ENCODE measurements around the gene THRA. TPM values are rescaled to one million over a fixed set of nuclear protein-coding genes. Genes with fewer than 3 reads are reported as not detected.

Gene THRA
- polyA plus RNA-seq, 1 donor from 2014 or later = 4.6 TPM

DNA sequence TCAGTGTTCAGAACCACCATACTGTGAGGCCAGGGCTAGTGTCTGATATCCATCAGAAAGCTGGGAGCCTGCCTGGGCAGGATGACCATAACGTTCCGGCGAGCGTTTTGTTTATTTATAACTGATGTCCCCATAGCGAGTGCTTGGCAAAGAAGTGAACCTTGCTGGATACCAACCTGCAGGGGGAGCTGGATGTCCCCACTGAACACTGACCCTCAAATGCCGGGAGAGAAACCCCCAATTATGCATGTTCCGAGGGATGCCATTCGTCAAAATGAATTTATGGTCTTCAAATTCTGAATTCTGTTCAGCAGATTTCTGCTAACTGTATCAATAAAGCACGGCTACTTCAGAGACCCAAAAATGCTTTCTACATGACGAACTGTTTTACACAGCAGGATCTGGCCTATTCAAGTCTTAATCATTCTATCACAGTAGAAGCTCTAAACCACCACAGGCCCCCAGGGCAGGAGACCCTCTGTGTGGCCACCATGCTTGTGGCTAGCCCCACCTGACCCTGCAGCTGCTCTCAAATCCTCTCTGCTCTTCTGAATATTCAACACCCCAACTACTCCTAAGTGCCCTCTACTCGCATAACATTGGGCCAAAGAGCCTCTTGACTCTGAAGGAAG is 23.8 kb upstream of the THRA start:
- Mint-ChIP-seq H3K4me3 (no peak overlapping the region), H3K27me3 (no peaks in the 10 kb centered on the region), H3K27ac (no peak overlapping the region), H3K9me3 (no peaks in the 10 kb centered on the region), H3K4me1 (peaks cover 0 to 5% (median 4%) of the 10 kb centered on the region in 3 donors), H3K36me3 (no peaks in the 10 kb centered on the region)

DNA sequence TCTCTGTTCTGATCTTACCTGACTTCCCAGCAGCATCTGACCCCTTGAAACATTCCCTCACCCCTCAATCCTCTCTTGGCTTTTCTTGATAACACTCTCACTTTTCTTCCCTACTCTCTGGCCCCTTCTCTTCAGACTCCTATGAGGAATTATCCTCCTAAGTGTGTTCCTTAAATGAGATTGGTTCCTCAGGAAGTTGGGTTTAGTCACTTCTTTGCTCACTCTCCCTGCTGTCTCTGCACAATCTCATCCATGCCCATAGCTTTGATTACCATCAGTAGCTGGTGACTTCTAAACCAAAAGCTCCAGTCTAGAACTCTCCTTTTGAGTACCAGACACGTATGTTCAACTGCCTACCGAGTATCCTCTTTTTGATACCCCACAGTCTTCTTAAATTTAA is 21.6 kb upstream of the THRA start:
- no peaks in the 10 kb centered on the region for H3K9me3 Mint-ChIP-seq
- peaks cover 0 to 5% (median 4%) of the 10 kb centered on the region in 3 donors for H3K4me1 Mint-ChIP-seq
- no peak overlapping the region for H3K4me3 Mint-ChIP-seq
- no peaks in the 10 kb centered on the region for H3K36me3 Mint-ChIP-seq
- no peak overlapping the region for H3K27ac Mint-ChIP-seq
- no peaks in the 10 kb centered on the region for H3K27me3 Mint-ChIP-seq

DNA sequence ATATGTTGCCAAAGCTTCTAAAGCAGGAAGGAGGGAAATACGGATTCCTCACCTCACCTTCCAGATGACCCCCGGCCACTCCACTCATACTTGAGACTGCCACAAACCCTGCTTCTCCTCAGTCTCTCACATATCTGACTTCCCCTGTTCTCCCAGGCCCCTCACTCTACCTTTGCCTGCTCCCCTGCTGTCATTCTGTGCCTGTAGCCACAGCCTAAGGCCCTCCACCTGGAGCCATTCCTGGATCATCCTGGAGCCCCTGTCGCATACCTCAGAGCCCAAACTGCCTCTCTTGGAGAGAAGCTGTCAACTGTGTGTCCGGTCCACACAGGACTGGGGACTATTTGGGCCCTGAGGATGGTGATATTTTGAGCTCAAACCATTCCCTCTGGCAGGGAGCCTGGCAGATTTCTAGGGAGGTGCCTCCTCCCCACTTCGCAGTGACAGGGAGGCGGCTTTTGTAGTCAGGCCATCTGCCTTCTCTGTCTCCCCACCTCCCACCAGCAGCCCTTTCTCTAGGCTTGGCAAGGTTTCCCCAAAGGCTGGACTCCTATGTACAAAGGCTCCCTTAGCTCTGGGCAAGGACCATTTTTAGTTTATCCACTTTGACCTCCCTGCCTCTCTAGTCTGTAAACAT is 6.3 kb upstream of the THRA start:
- Mint-ChIP-seq H3K27ac (peak overlapping the region in 1 of 3 donors; percentile 31), H3K27me3 (no peaks in the 10 kb centered on the region), H3K9me3 (no peaks in the 10 kb centered on the region), H3K4me3 (peak overlapping the region in 2 of 4 donors; percentile 16 to 41), H3K36me3 (no peaks in the 10 kb centered on the region), H3K4me1 (peaks cover 5 to 11% (median 7%) of the 10 kb centered on the region in 3 donors)

DNA sequence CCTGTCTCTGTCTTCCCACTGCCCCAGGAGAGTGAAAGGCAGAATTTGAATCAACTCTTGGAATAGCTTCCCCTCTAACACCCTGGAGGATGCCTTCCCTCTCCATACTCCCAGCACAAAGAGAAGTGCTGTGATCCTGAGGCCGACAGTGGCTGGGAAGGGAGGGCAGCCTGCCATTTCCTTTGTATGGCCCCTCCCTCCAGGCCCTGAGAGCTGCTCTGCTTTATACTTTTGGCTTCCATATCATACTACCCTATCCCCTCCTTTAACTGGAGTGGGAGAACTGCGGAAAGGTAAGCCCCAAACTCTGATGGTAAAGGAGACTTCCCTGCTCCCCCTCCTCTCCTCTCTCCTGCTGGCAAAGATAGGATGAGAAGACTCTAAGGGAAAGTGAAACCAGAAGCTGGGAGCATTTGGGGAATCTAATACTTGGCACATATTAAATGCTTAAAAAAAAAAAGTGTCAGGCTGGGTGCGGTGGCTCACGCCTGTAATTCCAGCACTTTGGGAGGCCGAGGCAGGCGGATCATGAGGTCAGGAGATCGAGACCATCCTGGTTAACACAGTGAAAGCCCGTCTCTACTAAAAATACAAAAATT is 4.5 kb upstream of the THRA start:
- no peaks in the 10 kb centered on the region for H3K36me3 Mint-ChIP-seq
- peaks cover 2% of the 10 kb centered on the region for H3K27me3 Mint-ChIP-seq
- no peak overlapping the region for H3K27ac Mint-ChIP-seq
- H3K4me1 Mint-ChIP-seq = peaks cover 5 to 13% (median 5%) of the 10 kb centered on the region in 3 donors
- H3K4me3 Mint-ChIP-seq = peak overlapping the region in 1 of 4 donors; percentile 41
- H3K9me3 Mint-ChIP-seq = no peaks in the 10 kb centered on the region

DNA sequence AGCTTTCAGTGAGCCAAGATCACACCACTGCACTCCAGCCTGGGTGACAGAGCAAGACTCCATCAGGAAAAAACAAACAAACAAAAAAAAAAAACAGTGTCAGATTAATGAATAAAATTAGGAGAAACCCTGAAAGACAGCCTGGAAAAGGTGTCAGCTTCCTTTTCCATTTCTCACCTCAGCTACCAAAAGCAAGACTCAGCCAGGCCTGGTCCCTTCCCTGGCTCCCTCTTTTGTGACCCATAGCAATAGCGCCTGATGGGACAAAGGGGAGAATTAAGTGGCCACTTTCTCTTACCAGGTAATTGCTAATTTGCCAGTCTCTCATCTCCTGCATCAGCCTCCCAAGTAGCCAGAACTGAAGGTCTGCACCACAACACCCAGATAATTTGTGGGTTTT is 3.9 kb upstream of the THRA start:
- peaks cover 2% of the 10 kb centered on the region for H3K27me3 Mint-ChIP-seq
- H3K27ac Mint-ChIP-seq = no peak overlapping the region
- no peaks in the 10 kb centered on the region for H3K9me3 Mint-ChIP-seq
- H3K4me3 Mint-ChIP-seq = peak overlapping the region in 1 of 4 donors; percentile 83
- no peaks in the 10 kb centered on the region for H3K36me3 Mint-ChIP-seq
- H3K4me1 Mint-ChIP-seq = peaks cover 5 to 13% (median 7%) of the 10 kb centered on the region in 3 donors

DNA sequence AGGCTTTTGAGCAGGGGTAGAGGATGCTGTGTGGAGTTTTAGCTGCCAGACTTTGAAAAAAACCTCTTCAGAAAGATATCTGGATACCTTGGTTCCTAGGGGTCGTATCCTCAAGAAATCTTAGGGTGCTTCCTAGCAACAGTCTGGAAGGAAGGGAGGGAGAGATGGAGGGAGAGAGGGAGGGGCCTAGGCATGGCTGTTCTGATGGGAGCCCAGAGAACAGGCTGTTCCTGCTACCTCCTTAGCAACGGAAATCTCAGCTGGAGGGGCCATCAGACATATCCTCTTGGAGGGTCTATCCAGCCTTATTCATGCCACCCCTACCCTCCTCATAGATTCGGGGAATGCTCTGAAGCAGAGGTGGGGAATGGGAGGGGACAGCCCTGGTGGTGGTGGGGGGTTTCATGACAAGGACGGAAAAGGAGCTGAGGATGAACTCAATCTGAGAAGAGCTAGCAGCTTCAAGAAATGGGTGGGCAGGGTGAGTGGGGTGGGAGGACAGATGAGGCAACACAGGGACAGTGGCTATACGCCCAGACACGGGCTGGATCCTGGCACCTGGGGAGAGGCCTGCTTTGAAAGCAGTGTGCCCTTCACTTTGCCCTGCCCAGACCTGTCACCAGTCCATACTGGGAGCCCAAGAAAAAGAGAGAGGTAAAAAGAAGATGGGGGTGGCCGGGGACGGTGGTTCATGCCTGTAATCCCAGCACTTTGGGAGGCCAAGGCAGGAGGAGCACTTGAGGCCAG is 2.9 kb upstream of the THRA start:
- peak overlapping the region in 2 of 4 donors; percentile 30 to 83 for H3K4me3 Mint-ChIP-seq

DNA sequence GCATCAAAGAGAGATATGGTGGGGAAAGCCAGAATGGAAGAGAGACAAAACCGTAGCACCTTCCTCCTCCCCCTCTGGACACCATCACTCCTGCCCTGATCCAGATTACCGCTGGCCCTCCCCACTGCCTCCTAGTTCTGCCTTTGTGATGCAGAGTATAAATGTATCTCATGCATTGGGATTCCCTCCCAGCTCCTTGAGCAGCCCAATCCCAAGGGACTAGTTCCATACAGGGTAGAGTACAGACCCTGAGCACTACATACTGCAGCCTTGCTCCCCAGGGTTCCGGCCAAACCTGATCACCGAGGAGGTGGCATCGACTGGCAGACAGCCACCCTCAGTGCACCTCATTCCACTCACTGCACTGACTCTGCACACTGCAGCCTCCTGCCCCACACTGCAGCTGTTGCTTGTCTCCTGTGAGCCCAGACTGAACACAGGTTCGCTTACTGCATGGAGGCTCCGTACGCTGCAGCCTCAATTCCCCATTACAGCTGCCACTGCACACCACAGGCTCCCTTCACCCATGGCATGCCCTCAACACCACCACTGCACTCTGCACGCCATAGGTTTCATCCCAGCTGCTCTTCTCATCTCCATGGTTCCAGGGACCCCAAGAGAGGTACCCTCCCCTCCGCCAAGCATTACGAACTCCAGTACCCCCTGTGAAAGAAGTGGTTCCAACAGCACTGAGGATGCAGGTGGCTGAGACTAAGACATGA is 1.7 kb upstream of the THRA start:
- Mint-ChIP-seq H3K4me1 (peaks cover 0 to 21% (median 14%) of the 10 kb centered on the region in 3 donors), H3K4me3 (peak overlapping the region in 3 of 4 donors; percentile 41 to 94 (median 83)), H3K36me3 (no peaks in the 10 kb centered on the region), H3K27me3 (peaks cover 5% of the 10 kb centered on the region), H3K9me3 (no peaks in the 10 kb centered on the region), H3K27ac (peak overlapping the region in 2 of 3 donors; percentile 43 to 46)

More for the DNA sequence above, 2.9 kb upstream of the THRA start:
- peaks cover 5% of the 10 kb centered on the region for H3K27me3 Mint-ChIP-seq
- H3K27ac Mint-ChIP-seq = no peak overlapping the region
- no peaks in the 10 kb centered on the region for H3K36me3 Mint-ChIP-seq
- peaks cover 0 to 18% (median 14%) of the 10 kb centered on the region in 3 donors for H3K4me1 Mint-ChIP-seq
- H3K9me3 Mint-ChIP-seq = no peaks in the 10 kb centered on the region

DNA sequence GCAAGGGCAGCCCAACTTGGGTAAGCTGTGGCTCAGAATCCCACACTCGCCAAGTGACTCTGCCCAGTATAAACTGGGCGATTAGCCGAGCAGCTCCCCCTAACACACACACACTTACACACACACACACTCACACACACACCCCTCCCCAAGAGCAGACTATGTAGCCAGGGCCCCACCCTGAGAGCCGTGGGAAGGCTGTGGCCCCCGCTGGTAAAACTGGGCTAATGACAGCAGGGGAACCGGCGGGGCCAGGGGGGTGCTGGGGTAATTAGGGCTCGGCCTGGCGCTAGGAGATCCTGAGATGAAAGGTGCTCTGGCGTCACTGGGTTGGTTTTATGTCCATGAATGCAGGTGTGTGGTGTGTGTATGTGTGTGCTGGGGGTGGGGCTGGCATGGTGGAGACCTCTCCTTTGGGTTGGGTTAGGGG is 1.1 kb upstream of the THRA start:
- Mint-ChIP-seq H3K36me3 (no peaks in the 10 kb centered on the region), H3K27ac (peak overlapping the region; percentile 43 to 92 (median 78)), H3K9me3 (no peaks in the 10 kb centered on the region), H3K4me1 (peaks cover under 1 to 21% (median 14%) of the 10 kb centered on the region in 3 donors), H3K4me3 (peak overlapping the region; percentile 83 to 94 (median 90)), H3K27me3 (peaks cover 5% of the 10 kb centered on the region)

DNA sequence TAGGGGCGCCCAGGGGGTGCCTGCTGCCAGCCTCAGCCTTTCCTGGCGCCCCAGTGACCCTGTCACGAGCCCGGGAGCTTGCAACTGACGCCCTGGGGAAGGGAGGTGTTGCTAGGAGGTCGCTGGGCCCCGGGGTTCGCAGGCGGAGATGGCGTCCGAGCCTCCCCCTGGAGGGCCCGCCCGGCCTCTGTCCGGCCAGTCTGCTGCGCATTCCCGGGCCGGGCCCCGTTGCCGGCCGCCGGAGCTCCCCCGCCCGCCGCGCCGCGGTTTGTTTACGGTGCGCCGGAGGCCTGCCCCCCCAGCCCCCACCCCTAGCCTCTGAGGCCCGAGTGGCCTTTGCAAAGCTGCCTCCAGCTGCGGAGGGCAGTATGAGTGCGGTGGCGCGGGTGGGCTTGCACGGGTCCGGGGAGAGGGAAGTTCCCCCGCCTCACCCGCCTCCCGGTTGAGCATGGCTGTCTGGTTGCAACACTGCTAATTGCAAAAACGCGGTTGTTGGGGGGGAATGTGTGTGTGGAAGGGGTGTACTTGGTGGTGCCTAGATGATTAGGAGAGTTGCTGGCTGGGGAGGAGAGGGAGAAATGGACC is 514 bp downstream of the THRA start:
- Mint-ChIP-seq H3K27ac (peak overlapping the region in 1 of 3 donors; percentile 73), H3K36me3 (no peaks in the 10 kb centered on the region), H3K4me3 (peak overlapping the region; percentile 76 to 95 (median 90)), H3K9me3 (no peaks in the 10 kb centered on the region), H3K27me3 (peaks cover 5% of the 10 kb centered on the region), H3K4me1 (peaks cover 9 to 32% (median 21%) of the 10 kb centered on the region in 3 donors)

DNA sequence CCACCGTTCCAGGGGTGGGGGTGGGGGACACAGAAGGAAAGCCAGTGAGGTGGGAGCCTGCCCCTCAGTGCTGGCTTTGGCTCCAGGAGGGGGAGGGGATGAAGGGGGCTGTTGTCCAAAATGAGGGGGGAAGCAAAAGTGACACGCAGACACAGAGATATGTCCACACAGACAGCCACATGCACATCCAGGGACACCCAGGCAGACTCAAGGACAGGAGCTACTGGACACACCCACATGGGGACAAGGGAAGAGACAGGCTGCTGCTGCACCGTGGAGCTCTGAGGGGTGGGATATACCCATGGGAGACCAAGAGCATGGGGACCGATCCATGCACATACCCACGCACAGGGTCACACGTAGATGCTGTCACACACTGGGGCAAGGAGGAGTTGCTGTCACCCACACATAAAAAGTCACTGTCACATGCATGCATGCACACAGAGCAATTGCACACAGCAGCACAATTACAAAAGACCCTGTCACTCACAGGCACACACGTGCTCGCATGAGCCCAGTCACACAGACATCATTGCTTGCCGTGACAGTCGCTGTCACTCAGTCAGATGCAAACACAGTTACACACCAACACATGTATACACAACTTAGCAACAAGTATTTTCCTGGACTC is 1.3 kb downstream of the THRA start:
- peaks cover 13 to 37% (median 26%) of the 10 kb centered on the region in 3 donors for H3K4me1 Mint-ChIP-seq
- peak overlapping the region; percentile 12 to 39 (median 23) for H3K27ac Mint-ChIP-seq
- peaks cover 5% of the 10 kb centered on the region for H3K27me3 Mint-ChIP-seq
- H3K4me3 Mint-ChIP-seq = peak overlapping the region; percentile 76 to 95 (median 90)
- H3K9me3 Mint-ChIP-seq = no peaks in the 10 kb centered on the region
- no peaks in the 10 kb centered on the region for H3K36me3 Mint-ChIP-seq

DNA sequence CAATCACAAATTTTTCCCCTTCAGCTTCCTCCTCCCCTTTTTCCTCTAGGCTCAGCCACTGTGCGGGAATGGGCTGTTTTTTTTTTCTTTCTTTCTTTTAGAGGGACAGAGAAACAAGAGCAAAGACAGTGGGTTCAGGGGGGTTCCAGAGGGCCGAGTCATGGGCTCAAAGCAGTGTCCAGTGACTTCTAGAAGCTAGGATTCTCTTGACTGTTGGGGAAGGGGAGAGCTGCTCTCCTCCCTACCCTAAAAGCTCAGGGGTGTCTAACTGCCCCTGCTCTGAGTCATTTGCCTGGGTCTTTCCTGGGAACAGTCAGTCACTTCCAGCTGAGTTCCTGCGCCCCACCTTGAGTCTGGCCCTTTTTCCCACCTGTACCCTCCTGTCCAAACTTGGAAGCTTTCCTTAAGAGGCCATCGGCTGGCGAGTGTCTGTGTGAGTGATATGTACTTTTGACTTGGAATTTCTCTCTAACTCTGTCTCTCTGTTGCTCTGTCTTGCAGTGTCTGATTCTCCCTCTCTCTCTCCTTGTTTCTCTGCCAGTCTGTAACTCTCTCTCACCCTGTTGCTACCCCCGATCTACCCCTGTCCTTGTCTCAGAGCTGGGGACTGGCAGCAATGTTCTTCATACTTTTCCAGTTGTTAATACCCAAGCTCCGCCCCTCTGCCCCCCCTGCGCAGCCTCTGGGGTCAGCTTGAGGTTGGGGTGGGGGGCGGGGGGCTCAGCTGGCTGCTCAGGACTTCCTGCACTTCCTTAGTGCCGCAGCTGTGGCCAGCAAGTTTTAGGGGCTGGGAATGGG is 2.4 kb downstream of the THRA start:
- H3K36me3 Mint-ChIP-seq = no peaks in the 10 kb centered on the region
- H3K27me3 Mint-ChIP-seq = peaks cover 6% of the 10 kb centered on the region
- peaks cover 23 to 47% (median 34%) of the 10 kb centered on the region in 3 donors for H3K4me1 Mint-ChIP-seq
- peak overlapping the region; percentile 44 to 95 (median 74) for H3K4me3 Mint-ChIP-seq
- H3K9me3 Mint-ChIP-seq = no peaks in the 10 kb centered on the region
- H3K27ac Mint-ChIP-seq = peak overlapping the region in 2 of 3 donors; percentile 12 to 71

DNA sequence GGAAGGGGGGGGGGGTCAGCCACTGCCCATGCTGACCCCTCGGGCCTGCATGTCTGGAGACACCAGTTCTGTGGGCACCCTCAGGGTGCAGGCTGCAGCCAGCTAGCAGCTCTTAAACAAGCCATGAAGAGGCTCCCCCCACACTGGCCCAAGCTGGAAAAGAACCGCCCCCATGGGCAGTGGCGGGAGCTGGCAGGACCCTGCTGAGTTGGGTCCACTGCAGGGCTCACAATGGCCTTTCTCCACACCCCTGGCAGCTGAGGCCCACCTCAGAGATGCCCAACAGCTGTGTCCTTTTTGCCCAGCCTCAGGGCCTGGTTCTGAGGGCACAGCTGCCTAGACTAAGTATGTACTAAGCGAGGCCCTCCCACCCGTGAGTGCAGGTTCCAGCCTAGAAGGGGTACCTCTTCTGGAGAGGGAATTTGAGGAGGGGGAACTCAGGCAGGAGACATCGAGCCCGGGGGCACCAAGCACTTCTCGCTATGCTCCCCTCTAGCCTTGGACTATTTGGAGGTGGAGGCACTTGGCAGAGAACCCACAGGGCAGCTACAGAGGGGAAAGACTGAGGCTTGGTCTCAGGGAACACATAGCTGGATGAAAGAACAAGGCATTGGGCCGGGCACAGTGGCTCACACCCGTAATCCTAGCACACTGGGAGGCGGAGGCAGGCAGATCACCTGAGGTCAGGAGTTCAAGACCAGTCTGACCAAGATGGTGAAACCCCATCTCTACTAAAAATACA is 3.2 kb downstream of the THRA start:
- H3K9me3 Mint-ChIP-seq = no peaks in the 10 kb centered on the region
- H3K4me1 Mint-ChIP-seq = peaks cover 23 to 50% (median 36%) of the 10 kb centered on the region in 3 donors
- no peaks in the 10 kb centered on the region for H3K36me3 Mint-ChIP-seq
- H3K4me3 Mint-ChIP-seq = peak overlapping the region in 2 of 4 donors; percentile 69 to 76
- peak overlapping the region in 1 of 3 donors; percentile 8 for H3K27ac Mint-ChIP-seq
- H3K27me3 Mint-ChIP-seq = peaks cover 6% of the 10 kb centered on the region

Data from IgD-negative memory B cell (primary cell).